H1 (cell line): Measurements from ENCODE around the gene HRNR. TPM values are rescaled to one million over a fixed set of nuclear protein-coding genes. Genes with fewer than 3 reads are reported as not detected.

Source experiments
- CEBPB ChIP-seq: IDR thresholded peaks from 2 replicates; pipeline ENCODE4 v1.6.1; 2012; ENCODE audit warnings: low read depth, low read length
- CHD2 ChIP-seq: IDR thresholded peaks from 2 replicates; pipeline ENCODE4 v1.6.1; 2012; ENCODE audit warnings: low read length, improper control_type of control experiment
- CTBP2 ChIP-seq: IDR thresholded peaks from 2 replicates; pipeline ENCODE4 v1.7.0; 2011; ENCODE audit warnings: borderline replicate concordance, mild to moderate bottlenecking, moderate library complexity, mixed read lengths, low read length; ENCODE audit not compliant: insufficient read depth, insufficient read length
- E2F6 ChIP-seq: IDR thresholded peaks from 2 replicates; pipeline ENCODE4 v1.6.1; 2012; ENCODE audit warnings: inconsistent platforms
- KDM1A ChIP-seq: fragments of 200-600, 300-600 bp; sonication (generic); IDR thresholded peaks from 2 replicates; pipeline ENCODE4 v1.7.1; 2016; ENCODE audit warnings: mild to moderate bottlenecking, low read length, borderline replicate concordance
- SP2 ChIP-seq: IDR thresholded peaks from 2 replicates; pipeline ENCODE4 v1.6.1; 2012; ENCODE audit warnings: mild to moderate bottlenecking, low read length, inconsistent platforms
- SP4 ChIP-seq: IDR thresholded peaks from 2 replicates; pipeline ENCODE4 v1.6.1; 2012; ENCODE audit warnings: low read length, inconsistent platforms
- YY1 ChIP-seq: IDR thresholded peaks from 2 replicates; pipeline ENCODE4 v1.6.1; 2011; ENCODE audit warnings: low read depth, mild to moderate bottlenecking, low read length
- polyA plus RNA-seq, 7 experiments: library from polyadenylated mRNA; depleted of rRNA in 3 of 7; stranded (reverse) in 5 of 7; unstranded in 2 of 7; fragments of >200 nt in 5 of 7; fragments of 200-250 nt in 2 of 7; gene quantifications; 1 replicate in 5 of 7; 2 replicates in 1 of 7; 4 replicates in 1 of 7; pipeline versions ENCODE4 v1.2.1 to v1.2.3, GENCODE V29; 2011 to 2013; ENCODE audit warnings: missing spikeins in 2 of 7, mixed read lengths in 2 of 7
- total RNA-seq: library from RNA; stranded (reverse); fragmentation: NEBNext Ultra II Directional; extraction: Animal tissue kit (Norgen Biotek cat#: 25700); gene quantifications from 2 replicates; pipeline ENCODE4 v1.2.1, GENCODE V29; 2021

Gene HRNR
- total and polyA plus RNA-seq, 2 of the 8 experiments (the other 6 are each of a cell fraction or from before 2014, with no cell fraction given): not detected

- TF ChIP-seq CTBP2: no peak
- no peak for TF ChIP-seq SP2
- no peak for TF ChIP-seq SP4
- TF ChIP-seq CHD2: no peak
- TF ChIP-seq KDM1A: no peak
- TF ChIP-seq E2F6: no peak
- TF ChIP-seq YY1: no peak
- no peak for TF ChIP-seq CEBPB
These were observed 41.6 kb downstream of the HRNR start (continued) for GRCh38 chr1:152182431-152182830.
